GM12873 (cell line): ENCODE measurements around the gene ADRB2.

ENCODE experiments used
- TF ChIP-seq, protein P1 (sequence below): IDR thresholded peaks from 2 replicates; pipeline ENCODE4 v1.5.1; 2012; ENCODE audit warnings: low read depth, mild to moderate bottlenecking, moderate library complexity, low read length, control low read depth; ENCODE audit not compliant: insufficient read depth; ENCODE audit errors: missing control alignments

Gene ADRB2

DNA sequence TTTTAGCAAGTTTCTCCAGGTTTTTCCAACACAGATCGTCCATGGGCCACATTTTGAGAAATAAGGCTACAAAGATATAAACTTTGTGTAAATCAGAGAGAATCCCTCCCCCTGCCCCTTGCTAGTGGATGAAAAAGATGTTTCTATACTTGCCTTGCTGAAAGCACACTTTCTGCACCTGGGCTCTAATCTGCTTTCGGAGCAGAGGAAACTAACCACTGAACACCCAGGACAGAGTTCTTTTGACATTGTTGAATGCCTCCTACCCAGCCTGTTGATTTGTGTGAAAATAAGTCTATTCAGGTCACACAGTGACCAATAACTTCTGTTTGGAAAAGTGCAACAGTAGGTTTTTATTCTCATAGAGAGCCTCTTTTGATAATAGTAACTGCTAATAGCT, 7.5 kb downstream of the ADRB2 start:
- TF ChIP-seq, protein P1, sequence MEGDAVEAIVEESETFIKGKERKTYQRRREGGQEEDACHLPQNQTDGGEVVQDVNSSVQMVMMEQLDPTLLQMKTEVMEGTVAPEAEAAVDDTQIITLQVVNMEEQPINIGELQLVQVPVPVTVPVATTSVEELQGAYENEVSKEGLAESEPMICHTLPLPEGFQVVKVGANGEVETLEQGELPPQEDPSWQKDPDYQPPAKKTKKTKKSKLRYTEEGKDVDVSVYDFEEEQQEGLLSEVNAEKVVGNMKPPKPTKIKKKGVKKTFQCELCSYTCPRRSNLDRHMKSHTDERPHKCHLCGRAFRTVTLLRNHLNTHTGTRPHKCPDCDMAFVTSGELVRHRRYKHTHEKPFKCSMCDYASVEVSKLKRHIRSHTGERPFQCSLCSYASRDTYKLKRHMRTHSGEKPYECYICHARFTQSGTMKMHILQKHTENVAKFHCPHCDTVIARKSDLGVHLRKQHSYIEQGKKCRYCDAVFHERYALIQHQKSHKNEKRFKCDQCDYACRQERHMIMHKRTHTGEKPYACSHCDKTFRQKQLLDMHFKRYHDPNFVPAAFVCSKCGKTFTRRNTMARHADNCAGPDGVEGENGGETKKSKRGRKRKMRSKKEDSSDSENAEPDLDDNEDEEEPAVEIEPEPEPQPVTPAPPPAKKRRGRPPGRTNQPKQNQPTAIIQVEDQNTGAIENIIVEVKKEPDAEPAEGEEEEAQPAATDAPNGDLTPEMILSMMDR, result no peak

DNA sequence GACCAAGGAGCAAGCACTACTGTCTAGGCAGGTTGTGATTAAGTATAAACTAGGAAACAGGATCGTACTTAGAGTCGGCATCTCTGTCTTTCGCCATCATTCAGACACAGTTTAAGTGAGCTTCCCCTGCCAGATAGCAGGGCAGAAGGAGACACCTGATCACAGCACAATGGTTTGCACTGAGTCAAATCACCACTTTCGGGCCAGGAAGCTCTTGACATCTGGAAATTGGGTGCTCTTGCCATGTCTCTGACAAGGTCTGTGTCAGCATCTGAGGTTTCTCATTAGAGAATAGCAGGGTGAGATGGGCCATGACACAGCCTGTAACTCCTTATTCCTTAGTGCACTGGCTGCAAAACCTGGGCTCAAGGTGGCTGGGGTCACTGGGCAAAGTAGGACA, 8.3 kb downstream of the ADRB2 start:
- TF ChIP-seq, protein P1, result no peak

DNA sequence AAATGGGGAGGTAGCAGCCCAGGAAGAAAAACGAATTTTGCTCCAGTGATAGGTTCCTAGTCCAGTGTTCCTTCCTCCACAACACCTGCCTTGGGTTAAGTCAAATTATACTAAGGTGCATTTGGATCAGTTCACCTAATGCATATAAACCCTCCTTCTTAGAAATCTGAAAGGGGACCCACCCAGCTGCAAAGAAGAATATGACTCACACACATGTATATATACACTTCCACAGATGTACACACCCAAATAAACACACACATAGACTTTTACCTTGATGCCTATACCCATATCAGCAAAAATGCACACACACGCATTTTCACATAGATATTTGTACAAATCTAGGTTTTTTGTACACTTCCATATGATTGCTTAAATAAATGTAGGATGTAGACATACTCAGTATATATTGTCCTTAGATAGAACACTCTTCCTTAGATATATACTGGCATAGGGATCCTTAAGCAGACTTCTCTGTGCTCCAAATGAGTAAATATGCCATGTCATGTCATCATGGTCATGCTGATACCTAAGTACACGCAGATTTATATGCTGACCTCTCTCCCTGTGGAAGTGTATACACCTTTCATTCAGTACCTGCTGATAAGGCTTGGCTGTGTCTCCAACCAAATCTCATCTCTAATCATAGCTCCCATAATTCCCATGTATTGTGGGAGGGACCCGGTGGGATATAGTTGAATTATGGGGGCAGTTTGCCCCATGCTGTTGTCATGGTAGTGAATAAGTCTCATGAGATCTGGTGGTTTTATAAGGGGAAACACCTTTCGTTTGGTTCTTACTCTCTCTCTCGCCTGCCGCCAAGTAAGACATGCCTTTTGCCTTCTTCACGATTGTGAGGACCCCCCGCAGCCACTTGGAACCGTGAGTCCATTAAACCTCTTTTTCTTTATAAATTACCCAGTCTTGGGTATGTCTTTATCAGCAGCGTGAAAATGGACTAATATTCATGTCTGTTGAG, 10.2 kb downstream of the ADRB2 start:
- TF ChIP-seq, protein P1, result no peak

DNA sequence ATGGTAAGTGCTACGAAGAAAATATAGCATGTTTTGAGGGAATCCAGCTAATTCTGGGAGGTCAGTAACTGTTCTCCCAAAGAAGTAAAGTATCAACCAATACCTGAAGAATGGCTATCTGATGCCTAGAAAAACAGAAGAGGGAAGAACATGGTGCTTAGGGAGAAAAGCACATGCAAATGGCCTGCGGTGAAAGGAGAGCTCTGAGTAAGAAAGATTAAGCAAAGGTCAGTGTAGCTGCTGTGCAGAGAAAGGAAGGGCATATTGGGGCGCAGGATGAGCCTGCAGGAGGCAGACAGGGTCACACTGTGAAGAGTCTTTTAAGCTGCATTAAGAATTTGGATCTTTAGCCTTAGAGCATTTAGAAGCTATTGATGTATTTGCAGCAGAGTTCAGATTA, 11.0 kb downstream of the ADRB2 start:
- TF ChIP-seq, protein P1, result no peak

DNA sequence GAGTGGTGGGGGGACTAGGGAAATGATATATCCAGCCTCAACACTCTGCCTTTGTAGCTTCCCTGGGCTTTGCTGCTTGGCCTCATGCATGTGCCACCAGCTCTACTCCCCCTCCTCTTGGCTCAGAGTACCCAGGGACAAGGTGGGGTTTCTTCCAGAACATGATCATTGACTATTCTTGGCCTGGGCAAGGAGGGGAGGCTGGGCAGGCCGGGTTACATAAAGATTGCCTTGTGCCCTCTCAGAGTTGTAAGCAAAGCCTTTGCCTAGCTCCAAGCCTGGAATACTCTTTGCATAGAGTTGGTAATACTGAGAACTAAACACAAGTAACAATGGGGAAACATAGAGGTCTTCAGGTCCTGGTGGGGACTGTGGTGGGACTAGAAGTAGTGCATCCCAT, 11.9 kb downstream of the ADRB2 start:
- TF ChIP-seq, protein P1, result no peak

DNA sequence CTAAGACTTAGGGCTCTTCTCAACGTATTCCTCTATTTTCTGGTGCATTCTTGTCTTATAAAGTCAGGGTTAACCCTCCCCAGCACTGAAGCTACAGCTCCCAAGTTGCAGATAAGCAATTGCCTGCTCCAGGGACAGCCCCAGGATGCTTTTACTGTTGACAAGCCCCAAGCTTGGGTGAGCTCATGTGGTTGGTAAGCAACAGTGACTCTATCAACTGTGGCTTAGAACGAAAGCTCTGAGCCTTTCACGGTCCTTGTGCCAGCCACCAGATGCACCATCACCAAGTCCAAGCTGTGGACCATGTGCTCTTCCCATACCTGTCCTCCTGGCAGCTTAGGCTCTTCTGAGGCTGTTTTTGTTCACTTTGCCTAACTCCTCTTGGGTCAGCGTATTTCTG, 13.5 kb downstream of the ADRB2 start:
- TF ChIP-seq, protein P1, result no peak

DNA sequence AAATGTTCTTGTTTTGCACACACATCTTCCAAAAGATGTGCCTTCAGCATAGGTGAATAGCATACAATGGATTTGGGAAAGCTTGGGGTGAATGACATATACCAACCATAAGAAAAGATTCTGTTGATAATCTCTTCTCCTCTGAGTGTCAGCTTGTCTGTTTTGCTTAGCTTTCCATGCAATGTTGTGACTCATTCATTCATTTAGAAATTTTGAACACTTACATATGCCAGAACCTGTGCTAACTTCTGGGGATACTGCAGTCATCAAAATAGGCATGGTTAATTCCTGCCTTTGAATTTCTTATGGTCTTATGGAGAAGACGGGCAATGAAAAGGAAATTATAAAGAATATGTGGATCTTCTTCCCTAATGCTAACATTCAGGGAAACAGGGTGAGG, 14.1 kb downstream of the ADRB2 start:
- TF ChIP-seq, protein P1, result no peak
